ENCODE results near the gene CHST1. TPM values are rescaled to one million over a fixed set of nuclear protein-coding genes. Genes with fewer than 3 reads are reported as not detected.

CHST1 gene
- total RNA-seq, 1 donor from 2014 or later = 258 TPM

DNA sequence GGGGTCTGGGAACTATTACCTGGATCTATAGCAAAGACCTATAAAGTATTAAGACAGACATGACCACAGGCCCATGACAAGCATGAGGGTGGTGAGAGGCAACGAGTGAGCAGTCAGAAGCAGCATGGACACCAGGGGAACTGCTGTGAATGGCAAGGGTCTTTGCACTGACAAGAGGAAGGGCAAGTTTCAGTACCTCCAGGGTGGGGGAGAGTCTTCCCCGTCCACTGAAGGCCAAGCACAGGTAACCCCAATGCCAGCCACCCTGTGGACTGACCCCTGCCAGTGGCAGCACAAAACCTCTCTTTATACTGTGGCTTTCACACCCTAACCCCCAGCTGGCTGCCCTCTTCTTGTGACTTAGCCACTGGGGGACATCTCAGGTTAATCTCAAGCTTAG, 55.5 kb downstream of the CHST1 start:
- no peak for DNase-seq (ENCODE audit: extremely low read depth, low read depth, low spot score)

DNA sequence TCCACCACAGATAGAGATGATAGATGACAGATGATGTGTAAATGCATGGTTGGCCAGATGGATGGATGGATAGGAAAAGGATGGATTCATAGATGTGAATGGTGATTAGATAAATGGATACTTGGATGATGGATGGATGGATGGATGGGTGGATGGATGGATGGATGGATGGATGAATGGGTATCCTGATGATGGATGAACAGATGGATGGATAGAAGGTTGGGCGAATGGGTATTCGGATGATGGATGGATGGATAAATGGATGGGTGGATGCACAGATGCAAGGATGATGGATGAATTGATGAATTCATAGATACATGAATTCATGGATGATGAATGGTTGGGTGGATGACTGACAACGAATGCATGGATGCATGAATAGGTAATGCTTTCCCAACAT, 56.1 kb downstream of the CHST1 start:
- no peak for DNase-seq (ENCODE audit: extremely low read depth, low read depth, low spot score)

DNA sequence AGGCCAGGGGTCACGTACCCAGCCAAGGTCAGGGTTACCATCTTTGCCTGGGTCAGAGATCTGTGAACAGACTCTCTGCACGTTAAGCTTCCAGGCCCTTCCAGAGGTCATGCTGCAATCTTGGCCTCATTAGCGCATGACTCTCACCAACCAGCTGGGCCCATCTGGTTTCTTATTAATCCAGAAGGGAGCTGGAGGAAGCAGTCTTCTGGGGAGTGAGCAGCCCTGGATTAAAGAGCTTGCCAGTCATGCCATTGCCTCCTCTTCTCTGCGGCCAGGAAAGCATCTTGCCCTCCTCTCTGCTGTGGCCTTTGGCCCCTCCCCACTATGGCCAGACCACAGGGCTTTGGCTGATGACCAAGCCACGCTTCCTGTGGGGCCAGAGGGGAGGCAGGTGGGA, 57.4 kb downstream of the CHST1 start:
- no peak for DNase-seq (ENCODE audit: extremely low read depth, low read depth, low spot score)

DNA sequence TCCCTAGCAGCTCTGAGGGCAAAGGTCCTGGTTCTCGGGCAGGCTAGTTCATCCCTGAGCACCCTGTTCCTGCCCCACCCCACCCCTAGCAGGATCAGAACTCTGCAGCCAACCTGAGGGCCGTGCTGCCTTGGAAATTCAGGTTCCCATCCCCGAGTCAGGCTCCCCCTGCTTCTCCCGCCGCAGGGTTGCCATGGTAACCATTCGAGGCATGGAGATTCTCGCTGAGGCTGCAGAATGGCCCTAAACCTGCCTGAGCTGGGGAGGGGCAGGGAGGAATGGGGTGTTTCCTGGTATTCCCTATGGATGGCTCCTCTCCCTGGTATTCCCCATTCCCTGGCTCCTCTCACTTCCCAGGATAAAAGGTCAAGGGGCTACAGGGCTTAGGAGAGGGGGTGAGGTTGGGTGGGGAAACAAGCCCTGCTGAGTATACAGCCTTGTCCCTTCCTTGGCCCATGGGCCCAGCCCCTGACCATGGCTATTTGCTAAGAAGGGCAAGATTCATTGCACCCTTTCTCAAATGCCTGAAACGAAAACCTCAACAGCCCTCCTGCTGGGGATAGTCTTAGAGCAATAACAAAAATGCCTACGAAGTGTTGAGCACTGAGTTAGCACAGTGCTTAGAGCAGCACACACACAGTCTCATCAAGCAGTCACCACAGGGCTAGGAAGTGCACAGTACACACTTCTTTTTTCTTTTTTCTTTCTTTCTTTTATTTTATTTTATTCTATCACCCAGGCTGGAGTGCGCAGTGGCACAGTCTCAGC, 58.7 kb downstream of the CHST1 start:
- DNase-seq (ENCODE audit: extremely low read depth, low read depth, low spot score) = no peak

DNA sequence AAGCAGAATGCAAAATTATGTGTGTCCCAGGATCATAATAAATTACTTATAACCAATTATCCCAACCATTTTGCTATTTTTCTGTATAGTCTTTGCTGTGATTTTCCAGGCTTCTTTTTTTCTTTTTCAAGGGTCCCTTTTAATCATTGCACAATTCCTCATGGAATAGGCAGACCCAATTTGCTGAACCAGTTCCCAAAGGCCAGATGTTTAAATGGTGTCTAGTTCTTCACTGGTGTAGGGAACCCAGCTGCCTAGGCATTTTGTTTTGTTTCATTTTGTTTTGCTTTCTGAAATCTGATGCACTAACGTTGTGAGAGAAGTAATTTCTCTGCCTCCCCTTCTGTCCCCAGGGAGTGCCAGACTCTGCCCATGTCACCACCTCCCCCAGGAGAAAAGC, 60.4 kb downstream of the CHST1 start:
- DNase-seq (ENCODE audit: extremely low read depth, low read depth, low spot score) = no peak

DNA sequence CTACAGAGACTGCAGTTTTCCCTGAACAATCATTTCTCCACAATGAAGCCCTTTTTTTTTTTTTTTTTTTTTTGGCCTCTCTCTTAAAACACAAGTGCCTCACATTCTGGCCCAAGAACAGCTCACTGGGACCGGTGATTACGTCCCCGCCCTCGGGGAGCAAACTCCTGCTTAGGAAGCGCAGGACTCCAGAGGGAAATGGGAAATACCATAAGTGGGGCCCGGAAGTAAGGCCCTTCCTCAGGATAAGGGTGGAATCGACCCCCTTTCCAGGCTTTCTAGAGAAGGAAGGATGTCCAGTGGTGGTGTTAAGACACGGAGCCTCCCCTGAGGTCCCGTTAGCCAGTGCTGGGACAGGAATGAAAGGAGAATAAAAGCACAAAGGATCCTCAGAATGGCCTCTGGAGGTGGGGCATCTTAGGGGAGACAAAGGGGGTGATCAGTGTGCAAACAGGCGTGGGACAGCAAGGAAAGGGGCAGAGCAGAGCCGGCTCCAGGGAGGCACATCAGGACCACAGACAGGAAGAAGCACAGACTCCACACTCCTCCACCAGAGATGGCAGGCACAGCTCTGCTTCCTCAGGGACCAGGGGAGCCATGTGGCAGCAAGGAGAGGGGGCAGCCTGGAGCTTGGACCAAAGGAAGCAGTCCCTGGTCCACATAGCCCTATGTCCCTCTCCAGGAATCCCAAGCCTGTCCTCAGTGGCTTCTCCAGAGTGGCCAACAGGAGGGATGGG, 61.3 kb downstream of the CHST1 start:
- no peak for DNase-seq (ENCODE audit: extremely low read depth, low read depth, low spot score)

DNA sequence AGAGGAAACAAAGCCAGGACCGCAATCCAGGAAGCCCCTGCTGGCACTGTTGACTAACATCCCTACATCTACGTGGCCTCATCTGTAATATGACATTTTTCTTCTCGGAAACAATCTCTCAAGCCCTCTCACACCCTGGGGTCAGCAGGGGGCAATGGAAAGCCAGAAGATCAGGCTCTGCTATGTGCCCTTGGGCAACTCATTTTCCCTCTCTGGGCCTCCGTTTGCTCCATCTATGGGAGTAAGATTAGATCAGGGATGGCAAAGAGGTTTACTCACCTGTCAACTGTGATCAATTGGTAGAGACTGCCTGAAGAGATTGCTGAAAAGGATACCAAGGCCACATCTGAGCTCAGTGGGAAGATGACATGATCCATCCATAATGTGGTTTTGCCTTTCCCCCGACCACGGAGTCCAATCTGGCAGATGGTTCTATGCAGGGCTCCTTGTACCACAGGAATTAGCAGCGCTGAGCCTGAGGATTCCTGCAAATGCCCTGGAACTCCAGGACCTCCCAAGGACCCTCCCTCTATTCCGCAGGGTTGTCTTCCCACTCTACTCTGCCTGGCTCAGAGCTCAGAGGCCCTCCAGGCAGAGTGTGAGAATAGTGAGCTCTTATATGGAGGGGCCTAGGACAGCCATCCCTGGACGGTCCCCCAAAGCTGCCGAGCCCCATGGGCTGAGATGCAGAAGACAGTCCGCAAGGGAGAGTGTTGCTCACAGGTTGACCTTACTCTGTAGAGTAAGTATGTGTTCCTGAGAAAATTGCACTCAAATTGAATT, 66.1 kb downstream of the CHST1 start:
- DNase-seq (ENCODE audit: extremely low read depth, low read depth, low spot score) = no peak

Other genes with a start within 250 kb of the CHST1 start
- gene SLC35C1, start 139.5 kb upstream of the CHST1 start, total RNA-seq = 16.8 and 29.4 TPM in 2 replicates
- 11.2 and 16.0 TPM in 2 replicates for gene CRY2, start 181.9 kb upstream of the CHST1 start, total RNA-seq
- gene MAPK8IP1, start 220.0 kb upstream of the CHST1 start, total RNA-seq = 8.5 and 8.9 TPM in 2 replicates
- 0.29 TPM in 1 of 2 replicates, not detected in the other for gene FREY1, start 241.6 kb upstream of the CHST1 start, total RNA-seq